Articular chondrocyte of knee joint (primary cell): Measurements from ENCODE around the gene HS6ST3. TPM values are rescaled to one million over a fixed set of nuclear protein-coding genes. Genes with fewer than 3 reads are reported as not detected.

Source experiments
- total RNA-seq: library from RNA; depleted of rRNA; stranded (reverse); fragments of >200 nt; gene quantifications from 2 replicates; pipeline ENCODE4 v1.2.3, GENCODE V29; 2012

HS6ST3 gene
- under 0.01 TPM in 1 of 2 replicates, not detected in the other for total RNA-seq

GRCh38 chr13:96089749-96090239 lies at the start of gene HS6ST3:
Gene HS6ST3 (plus strand): TSS chr13:96090107.

DNA sequence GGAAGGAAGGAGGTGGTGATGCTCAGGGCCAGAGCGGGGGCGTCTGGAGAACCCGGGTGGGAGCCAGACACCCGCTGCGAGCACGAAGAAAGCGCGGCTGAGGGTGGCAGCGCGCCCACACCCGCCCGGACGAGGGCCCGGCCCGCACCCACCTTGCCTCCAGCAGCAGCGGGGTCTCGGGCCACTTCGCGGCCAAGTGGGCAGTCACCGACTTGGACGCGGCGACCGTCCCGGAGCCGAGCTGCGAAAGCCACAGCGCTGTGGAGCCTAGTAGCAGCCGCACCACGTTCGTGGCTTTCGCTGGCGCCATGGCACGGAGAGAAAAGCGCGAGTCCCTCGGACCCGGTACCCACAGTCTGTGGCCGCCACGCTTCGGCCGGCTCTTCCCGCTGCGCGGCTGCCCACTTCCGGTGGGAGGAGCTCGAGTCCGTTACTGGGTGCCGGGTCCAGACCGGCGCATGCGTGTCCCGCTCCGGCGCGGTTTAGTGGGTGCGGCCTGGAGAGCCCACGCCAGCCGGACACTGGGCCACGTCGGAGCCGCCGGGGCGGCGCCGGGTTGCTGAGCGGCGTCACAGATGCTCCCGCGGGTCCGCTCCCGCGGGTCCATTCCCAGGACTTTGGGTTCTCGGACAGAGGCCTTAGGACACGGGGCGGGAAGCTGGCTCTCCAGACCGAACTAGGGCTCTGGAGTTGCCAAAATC lies 36.8 kb upstream of the HS6ST3 start, which contains the start of gene UGGT2:
Gene UGGT2 (minus strand): TSS at position 399 of the 701 bp plus-strand sequence. CDS start 89 bp downstream, at position 310.

Other genes with a start within 250 kb of the HS6ST3 start
- 71.1 and 72.3 TPM in 2 replicates for gene UGGT2, start 36.7 kb upstream of the HS6ST3 start, total RNA-seq